ENCODE results near the gene CLIC4. TPM values are rescaled to one million over a fixed set of nuclear protein-coding genes. Genes with fewer than 3 reads are reported as not detected.

Gene CLIC4
- total RNA-seq, 4 donors from 2014 or later = 145 to 344 (median 181) TPM

DNA sequence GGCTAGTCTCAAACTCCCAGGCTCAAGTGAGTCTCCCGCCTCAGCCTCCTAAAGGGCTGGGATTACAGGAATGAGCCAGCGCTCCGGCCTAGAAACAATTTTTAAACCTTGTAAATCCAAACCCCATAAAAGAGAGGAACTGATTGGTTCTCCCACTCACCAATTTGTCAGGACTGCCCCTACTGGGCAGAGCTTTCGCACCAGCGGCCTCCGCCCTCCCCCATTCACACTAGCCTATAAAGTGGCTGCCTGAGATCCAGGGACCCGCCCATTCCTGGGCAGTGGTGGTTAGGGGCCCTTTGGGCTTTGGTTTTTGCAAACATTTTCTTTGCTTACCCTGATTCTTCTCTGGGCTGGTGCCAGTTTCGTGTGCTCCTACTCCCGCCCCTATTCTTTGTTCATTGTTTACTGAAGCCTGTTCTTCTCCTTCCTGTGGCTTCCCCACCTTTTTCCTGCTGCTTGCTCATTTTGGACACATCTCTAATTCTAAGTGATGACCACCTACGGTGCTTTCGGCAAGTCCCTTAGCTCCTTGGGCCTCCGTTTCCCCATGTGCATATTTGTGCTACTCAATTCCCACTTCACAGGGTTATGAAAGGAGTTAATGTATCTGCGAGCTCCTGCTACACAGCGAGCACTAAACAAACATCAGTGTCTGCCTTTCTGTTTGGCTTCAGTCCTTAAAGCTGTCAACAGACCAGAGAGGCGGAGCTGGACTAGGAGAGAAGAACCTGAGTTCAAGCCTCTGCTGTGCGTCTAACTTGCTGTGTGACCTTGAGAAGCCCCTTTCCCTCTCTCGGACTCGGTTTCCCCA lies 39.8 kb upstream of the CLIC4 start:
- TF ChIP-seq, protein P1, sequence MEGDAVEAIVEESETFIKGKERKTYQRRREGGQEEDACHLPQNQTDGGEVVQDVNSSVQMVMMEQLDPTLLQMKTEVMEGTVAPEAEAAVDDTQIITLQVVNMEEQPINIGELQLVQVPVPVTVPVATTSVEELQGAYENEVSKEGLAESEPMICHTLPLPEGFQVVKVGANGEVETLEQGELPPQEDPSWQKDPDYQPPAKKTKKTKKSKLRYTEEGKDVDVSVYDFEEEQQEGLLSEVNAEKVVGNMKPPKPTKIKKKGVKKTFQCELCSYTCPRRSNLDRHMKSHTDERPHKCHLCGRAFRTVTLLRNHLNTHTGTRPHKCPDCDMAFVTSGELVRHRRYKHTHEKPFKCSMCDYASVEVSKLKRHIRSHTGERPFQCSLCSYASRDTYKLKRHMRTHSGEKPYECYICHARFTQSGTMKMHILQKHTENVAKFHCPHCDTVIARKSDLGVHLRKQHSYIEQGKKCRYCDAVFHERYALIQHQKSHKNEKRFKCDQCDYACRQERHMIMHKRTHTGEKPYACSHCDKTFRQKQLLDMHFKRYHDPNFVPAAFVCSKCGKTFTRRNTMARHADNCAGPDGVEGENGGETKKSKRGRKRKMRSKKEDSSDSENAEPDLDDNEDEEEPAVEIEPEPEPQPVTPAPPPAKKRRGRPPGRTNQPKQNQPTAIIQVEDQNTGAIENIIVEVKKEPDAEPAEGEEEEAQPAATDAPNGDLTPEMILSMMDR (IDR thresholded peaks at IDR 0.05; ENCODE audit: low read depth) = no peak

DNA sequence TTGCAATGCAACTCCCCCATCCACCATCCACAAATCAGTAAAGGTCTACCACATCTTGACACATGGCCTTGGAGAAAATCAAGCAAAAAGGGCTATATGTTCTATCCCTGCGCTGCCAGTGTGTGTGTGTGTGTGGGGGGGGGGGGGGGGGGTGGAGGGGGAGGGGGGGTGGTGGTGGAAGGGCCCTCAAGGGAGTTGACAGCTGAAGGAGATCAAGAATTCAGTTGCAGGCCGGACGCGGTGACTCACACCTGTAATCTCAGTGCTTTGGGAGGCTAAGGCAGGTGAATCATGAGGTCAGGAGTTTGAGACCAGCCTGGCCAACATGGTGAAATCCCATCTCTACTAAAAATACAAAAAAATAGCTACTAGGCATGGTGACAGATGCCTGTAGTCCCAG lies 37.6 kb upstream of the CLIC4 start:
- TF ChIP-seq, protein P1 (IDR thresholded peaks at IDR 0.05; ENCODE audit: low read depth) = no peak

DNA sequence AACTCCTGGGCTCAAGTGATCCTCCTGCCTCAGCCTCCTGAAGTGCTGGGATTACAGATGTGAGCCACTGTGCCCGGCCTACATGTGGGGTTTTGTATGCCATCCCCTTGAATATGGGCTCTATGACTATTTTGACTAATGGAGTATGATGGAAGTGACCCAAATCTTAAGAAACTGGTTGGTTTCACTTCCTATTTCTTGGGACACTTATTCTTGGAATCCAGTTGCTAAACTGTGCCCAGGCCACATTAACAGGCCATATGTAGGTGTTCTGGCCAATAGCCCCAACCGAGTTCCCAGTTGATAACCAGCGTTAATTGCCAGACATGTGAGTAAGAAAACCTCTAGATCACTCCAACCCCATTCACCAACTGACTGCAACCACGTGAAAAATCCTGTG lies 36.3 kb upstream of the CLIC4 start:
- TF ChIP-seq, protein P1 (IDR thresholded peaks at IDR 0.05; ENCODE audit: low read depth) = no peak

DNA sequence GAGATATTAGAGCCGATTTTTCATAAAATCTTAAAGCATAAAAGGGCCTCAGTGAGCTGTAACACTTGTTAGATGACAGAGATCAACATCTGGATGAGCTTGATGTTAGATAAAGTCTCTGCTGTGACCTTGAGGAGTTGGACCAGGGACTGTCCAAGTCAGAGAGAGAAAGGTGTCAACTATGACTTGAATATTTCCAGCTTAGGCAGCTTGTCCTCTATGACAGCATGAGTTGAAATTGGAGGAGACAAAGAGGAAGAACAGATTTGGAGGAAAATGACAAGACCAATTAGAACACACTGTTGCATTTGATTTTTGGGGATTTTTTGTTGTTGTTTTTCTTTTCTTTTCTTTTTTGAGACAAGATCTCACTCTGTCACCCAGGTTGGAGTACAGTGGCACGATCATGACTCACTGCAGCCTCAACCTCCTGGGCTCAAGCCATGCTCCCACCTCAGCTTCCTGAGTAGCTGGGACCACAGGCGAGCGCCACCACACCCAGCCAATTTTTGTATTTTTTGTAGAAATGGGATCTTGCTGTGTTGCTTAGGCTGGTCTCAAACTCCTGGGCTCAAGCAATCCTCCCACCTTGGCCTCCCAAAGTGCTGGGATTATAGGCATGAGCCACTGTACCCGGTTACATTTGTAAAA lies 35.3 kb upstream of the CLIC4 start:
- TF ChIP-seq, protein P1 (IDR thresholded peaks at IDR 0.05; ENCODE audit: low read depth) = no peak

DNA sequence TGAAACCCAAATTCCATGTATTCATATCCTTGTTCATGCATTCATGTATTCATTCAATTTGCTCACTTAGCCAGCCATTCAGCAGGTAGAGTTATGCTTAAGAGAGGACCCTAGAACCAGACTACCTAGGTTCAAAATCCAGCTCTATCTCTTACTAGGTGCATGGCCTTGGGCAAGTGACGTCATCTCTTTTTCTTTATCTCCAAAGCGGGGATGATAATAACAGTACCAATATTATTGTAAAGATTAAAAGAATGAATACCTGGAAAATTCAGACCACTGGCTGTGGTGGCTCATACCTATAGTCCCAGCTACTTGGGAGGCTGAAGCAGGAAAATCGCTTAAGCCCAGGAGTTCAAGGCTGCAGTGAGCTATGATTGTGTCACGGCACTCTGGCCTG lies 33.9 kb upstream of the CLIC4 start:
- TF ChIP-seq, protein P1 (IDR thresholded peaks at IDR 0.05; ENCODE audit: low read depth) = no peak

DNA sequence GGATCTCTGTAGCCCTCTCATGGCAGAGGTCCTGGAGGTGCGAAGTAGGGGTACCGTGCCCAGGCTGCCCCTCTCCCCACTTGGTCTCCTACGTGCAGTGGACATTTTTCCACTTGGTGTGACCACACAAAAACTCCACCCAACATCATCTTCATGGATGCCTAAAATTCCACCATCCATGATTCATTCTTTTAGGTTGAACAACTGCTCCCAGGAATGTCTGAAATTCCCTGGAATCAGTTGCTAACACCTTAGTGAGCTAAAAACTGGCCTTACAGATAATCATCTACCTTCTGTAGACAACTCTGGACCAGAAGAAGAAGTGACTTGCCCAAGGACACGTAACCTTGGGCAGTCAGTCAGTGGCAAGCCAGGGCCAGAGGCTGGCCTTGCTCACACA lies 32.1 kb upstream of the CLIC4 start:
- TF ChIP-seq, protein P1 (IDR thresholded peaks at IDR 0.05; ENCODE audit: low read depth) = no peak

DNA sequence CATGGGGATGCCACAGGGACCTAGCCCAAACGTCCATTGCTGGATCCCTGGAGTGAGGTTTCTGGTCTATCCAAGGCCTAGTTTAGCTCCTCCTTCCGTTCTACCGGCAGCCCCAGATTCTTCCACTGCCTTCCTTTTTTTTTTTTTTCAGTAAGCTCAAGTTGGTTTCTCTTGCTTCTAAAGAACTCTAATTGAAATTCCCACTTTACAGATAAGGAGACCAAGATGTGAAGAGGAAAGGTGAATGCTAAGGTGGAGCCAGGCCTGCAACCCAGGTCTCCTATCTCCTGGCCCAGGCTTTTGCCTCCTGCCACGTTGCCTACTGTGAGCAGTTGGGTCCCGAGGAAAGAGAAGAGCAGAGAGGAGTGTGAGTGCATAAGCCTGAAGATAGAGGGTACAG lies 31.5 kb upstream of the CLIC4 start:
- TF ChIP-seq, protein P1 (IDR thresholded peaks at IDR 0.05; ENCODE audit: low read depth) = no peak
